SK-N-MC (cell line): Measurements from ENCODE around the gene MTA1.

Experiments
- EZH2 ChIP-seq: fragments of 200-600 bp; sonication (generic); IDR thresholded peaks from one replicate; pipeline ENCODE4 v1.6.1; 2017; ENCODE audit warnings: antibody characterized with exemption
- FOXP2 ChIP-seq: optimal IDR thresholded peaks from 2 replicates; pipeline ENCODE3; 2011; ENCODE audit warnings: mild to moderate bottlenecking, moderate library complexity; ENCODE audit not compliant: insufficient read depth; ENCODE audit errors: extremely low read length, control extremely low read depth
- POLR2AphosphoS5 ChIP-seq: IDR thresholded peaks from 2 replicates; pipeline ENCODE4 v1.6.1; 2012; ENCODE audit warnings: mild to moderate bottlenecking, low read depth, low read length, borderline replicate concordance

DNA sequence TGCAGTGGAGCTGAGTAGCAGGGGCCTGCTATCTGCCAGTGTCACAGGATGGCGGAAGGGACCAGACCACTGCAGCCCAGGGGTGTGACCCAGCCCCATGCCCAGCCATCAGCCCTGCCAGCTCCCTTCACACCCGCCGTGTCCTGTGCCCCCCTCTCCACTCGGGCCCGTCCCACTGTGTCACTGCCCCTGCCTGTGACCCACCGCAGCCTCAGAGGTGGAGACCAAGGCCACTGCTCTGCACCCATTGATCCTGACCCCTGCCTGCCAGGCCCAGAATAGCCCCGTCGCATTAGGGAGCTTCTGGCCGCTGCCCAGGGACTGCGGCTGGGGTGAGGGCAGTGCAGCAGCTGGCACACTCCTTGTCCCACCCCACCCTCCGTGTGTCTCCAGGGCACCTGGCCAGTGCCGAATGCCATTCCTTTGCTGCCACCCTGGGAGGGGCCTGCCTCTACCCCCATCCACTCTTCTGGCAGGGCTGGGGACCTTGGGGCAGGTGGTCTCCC is 52.9 kb downstream of the MTA1 start:
- TF ChIP-seq POLR2AphosphoS5 (no peak), EZH2 (no peak), FOXP2 (no peak)
